ENCODE results near the gene USP20.

DNA sequence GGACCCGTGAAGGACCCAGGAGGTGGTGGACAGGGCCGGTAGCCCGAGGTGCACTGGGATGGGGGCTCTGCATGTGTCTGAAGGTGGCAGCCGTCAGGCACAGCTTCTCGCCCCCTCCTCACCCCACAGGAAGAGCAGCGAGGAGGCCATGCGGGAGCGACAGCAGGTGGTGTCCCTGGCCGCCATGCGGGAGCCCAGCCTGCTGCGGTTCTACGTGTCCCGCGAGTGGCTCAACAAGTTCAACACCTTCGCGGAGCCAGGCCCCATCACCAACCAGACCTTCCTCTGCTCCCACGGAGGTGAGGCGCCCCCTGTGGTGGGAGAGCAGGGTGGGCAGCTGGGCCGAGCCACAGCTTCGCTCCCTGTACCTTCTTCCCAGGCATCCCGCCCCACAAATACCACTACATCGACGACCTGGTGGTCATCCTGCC is 39.9 kb downstream of the USP20 start:
- TF ChIP-seq POLR2A (IDR thresholded peaks at IDR 0.05) (no peak), EP300 (IDR thresholded peaks at IDR 0.05) (no peak), POLR2AphosphoS5 (IDR thresholded peaks at IDR 0.05) (no peak)
- TF ChIP-seq, protein P1, sequence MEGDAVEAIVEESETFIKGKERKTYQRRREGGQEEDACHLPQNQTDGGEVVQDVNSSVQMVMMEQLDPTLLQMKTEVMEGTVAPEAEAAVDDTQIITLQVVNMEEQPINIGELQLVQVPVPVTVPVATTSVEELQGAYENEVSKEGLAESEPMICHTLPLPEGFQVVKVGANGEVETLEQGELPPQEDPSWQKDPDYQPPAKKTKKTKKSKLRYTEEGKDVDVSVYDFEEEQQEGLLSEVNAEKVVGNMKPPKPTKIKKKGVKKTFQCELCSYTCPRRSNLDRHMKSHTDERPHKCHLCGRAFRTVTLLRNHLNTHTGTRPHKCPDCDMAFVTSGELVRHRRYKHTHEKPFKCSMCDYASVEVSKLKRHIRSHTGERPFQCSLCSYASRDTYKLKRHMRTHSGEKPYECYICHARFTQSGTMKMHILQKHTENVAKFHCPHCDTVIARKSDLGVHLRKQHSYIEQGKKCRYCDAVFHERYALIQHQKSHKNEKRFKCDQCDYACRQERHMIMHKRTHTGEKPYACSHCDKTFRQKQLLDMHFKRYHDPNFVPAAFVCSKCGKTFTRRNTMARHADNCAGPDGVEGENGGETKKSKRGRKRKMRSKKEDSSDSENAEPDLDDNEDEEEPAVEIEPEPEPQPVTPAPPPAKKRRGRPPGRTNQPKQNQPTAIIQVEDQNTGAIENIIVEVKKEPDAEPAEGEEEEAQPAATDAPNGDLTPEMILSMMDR (IDR thresholded peaks at IDR 0.05) = no peak

Measured in stomach (tissue), 4 donors.